ENCODE measurements around the gene IL5RA.

The IL5RA gene

DNA sequence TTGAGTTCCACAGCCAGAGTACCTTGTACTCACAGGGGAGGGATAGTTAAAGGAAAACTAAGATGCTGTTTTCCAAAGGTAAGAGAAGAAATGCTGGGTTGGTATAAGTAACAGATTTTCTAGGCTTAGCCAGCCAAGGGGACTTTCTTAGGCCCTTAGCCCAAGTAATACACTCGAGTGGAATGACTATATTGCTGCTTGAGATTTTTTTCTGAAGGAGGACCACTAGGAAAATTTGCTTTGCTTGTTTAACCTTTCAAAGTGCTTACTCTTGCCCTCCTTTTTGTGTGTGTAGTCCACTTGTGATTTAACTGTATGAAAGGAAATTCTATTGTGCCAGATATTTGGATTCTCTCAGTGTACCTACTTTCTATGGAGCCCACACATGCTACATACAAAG lies 50.5 kb downstream of the IL5RA start:
- no peak overlapping the region for H3K4me3 ChIP-seq (ENCODE audit: low read depth, low read length)
- DNase-seq (ENCODE audit: low read depth): no peak
- TF ChIP-seq, protein P1, sequence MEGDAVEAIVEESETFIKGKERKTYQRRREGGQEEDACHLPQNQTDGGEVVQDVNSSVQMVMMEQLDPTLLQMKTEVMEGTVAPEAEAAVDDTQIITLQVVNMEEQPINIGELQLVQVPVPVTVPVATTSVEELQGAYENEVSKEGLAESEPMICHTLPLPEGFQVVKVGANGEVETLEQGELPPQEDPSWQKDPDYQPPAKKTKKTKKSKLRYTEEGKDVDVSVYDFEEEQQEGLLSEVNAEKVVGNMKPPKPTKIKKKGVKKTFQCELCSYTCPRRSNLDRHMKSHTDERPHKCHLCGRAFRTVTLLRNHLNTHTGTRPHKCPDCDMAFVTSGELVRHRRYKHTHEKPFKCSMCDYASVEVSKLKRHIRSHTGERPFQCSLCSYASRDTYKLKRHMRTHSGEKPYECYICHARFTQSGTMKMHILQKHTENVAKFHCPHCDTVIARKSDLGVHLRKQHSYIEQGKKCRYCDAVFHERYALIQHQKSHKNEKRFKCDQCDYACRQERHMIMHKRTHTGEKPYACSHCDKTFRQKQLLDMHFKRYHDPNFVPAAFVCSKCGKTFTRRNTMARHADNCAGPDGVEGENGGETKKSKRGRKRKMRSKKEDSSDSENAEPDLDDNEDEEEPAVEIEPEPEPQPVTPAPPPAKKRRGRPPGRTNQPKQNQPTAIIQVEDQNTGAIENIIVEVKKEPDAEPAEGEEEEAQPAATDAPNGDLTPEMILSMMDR (IDR thresholded peaks at IDR 0.05; ENCODE audit: low read depth, low read length, missing control alignments): no peak

DNA sequence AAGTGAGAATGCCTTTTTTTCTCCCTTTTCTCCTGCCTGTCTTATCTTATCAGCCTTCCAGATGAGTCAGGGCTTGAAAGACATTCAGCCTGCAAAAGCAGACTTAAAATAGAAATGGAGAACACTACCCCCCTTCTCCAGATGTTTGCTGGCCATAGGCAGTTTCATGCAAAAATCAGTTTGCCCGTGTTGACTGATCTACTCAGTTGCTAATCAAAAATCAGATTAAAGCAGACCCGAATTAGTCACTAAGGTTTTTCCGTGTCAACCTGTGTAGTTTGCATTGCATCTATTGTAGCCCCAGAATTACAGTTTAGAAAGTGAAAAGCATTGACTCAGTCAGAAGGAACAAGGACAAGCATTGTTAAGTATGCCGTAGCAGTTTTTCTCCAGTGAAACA lies 56.2 kb downstream of the IL5RA start:
- DNase-seq (ENCODE audit: low read depth): no peak
- H3K4me3 ChIP-seq (ENCODE audit: low read depth, low read length): no peak overlapping the region

DNA sequence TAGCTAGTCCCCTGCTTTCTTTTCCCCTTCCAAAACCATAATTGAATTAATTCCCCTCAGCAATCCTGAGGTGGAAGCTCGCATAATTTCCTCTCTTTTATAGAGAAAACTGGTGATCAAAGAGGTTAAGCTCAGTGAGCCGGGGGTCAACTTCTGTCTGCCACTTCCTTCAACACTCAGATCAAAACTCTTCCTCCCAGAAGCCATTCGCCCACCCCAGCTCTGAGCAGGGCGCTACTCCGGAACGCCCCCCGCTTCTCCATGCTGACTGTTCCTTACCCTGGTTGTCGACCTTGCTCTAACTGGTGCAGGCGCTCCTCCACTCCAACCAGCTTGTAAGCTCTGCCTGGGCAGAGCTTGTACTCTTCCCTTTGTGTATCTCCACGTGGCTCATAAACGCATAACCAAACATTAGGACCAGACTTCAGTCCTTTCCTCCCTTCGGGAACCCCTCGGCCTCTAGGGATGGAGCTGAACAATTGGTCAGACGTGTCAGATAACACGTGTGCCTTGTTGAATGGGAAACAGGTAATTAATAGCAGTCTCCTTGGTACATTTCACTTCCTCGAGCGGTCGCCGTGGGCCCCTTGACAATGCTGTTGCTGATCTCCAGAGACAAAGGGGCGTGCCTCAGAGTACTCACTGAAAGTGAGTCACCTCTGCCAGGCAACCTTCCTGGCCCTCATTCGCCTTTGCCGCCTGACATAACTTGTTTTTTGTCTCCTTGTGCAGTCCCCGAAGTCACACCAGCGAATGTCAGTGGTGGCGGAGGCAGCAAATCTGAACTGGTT lies 71.8 kb downstream of the IL5RA start:
- no peak overlapping the region for H3K4me3 ChIP-seq (ENCODE audit: low read depth, low read length)
- no peak for DNase-seq (ENCODE audit: low read depth)
- TF ChIP-seq, protein P1 (IDR thresholded peaks at IDR 0.05; ENCODE audit: low read depth, low read length, missing control alignments): no peak

More for the DNA sequence above, 56.2 kb downstream of the IL5RA start:
- TF ChIP-seq, protein P1 (IDR thresholded peaks at IDR 0.05; ENCODE audit: low read depth, low read length, missing control alignments): no peak

DNA sequence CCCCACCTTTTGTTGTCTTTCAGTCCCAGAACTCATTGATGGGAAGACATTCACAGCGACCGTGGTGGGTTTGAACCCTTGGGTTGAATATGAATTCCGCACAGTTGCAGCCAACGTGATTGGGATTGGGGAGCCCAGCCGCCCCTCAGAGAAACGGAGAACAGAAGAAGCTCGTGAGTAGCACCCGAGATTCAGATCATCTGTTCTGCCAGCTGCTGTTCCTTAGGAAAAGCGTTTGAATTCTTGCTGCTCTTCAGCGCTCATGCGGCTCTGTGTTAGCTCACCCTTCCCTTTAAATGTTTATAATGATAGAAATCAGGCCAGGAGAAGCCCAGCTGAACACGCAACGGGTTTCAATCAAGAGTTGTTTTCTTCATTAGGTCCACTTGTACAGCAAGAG lies 73.0 kb downstream of the IL5RA start:
- TF ChIP-seq, protein P1 (IDR thresholded peaks at IDR 0.05; ENCODE audit: low read depth, low read length, missing control alignments): no peak
- H3K4me3 ChIP-seq (ENCODE audit: low read depth, low read length): no peak overlapping the region
- no peak for DNase-seq (ENCODE audit: low read depth)

DNA sequence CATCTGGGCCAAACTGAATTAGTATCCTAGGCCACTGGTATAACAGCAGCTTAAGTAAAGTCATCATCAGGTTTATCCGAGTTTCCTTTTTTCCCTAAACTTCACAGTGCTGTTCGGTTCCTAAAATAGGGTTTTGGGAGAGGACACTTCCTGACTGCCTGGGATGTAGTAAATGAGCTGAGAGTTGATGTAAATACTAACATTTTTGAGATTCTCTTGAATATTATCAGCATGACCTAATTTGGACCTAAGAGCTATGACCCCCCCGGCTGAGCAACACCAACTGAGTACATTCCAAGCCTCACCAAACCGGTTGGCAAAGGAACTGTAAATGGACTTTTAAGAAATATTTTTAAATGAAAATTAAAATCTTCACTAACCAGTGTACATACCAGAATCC lies 78.8 kb downstream of the IL5RA start:
- no peak overlapping the region for H3K4me3 ChIP-seq (ENCODE audit: low read depth, low read length)
- DNase-seq (ENCODE audit: low read depth): no peak
- TF ChIP-seq, protein P1 (IDR thresholded peaks at IDR 0.05; ENCODE audit: low read depth, low read length, missing control alignments): no peak

DNA sequence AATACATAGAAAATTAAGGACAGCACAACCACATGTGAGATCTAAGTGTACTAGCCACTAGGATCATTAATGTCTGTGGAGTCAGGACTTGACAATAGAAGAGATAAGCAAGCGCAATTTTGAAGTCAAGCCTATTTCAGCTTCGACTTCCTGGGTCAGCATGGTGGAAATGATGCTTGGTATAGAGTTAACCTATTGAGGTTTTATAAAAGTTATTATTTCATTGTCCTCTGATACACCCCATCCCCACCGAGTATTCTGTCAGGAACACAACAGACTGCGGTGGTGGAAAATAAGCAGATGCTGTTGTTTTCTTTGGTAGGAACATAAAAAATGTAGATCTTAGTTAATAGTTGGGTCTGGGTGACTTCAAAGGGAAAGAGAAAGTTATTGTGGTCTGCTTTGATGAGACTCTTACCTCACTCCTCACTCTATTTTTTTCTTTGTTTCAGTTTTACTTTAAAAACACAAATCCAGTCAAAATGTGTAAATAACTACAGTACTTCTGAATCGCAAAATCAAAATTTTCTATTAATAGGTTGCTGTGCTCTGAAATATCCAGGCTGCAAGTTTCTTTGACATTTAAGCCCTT lies 82.1 kb downstream of the IL5RA start:
- H3K4me3 ChIP-seq (ENCODE audit: low read depth, low read length): no peak overlapping the region
- peak; percentile 4 for DNase-seq (ENCODE audit: low read depth)
- TF ChIP-seq, protein P1 (IDR thresholded peaks at IDR 0.05; ENCODE audit: low read depth, low read length, missing control alignments): no peak

Measured in GM12864 (cell line).